ENCODE results near the gene PSTPIP1. TPM values are rescaled to one million over a fixed set of nuclear protein-coding genes. Genes with fewer than 3 reads are reported as not detected.
A peak's percentile ranks its signal among the peaks of the same experiment; 100 is the strongest.

The PSTPIP1 gene
- total and polyA plus RNA-seq, 2 of the 4 experiments (the other 2 are of a cell fraction) = 0.36 to 1.1 TPM

DNA sequence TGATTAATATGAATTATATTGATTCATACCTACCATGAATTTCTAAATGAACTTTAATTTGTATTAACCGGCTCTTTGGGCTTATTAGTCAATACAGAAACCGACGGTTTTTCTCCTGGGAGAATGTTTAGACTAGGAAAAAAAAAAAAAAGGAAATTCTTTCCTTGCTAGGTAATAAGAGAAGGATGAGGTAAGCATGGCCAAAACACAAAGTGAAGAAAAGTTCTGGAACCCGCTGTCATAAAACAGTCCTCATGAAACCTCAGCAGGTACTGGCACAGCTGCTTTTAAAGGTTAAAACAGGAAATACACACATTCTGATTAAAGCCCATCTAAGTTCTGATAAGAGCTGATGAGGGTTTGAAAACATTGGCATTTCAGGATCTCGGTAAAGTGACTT lies 30.8 kb upstream of the PSTPIP1 start:
- Histone ChIP-seq H2BK5ac (ENCODE audit: low read depth, low read length, poor library complexity, severe bottlenecking) (no peak overlapping the region), H2AFZ (replicated peaks; ENCODE audit: low read length, poor library complexity) (no peak overlapping the region), H2AK5ac (ENCODE audit: low read depth, low read length) (no peak overlapping the region), H2AK9ac (replicated peaks; ENCODE audit: low read depth, low read length, poor library complexity) (no peak overlapping the region), H3K36me3 (ENCODE audit: control insufficient read depth, insufficient read depth, low read length) (no peaks in the 10 kb centered on the region), H3K27me3 (ENCODE audit: control insufficient read depth, insufficient read depth, low read length) (peaks cover 39% of the 10 kb centered on the region), H2BK20ac (ENCODE audit: low read depth, low read length) (no peak overlapping the region), H3K14ac (replicated peaks; ENCODE audit: low read depth, low read length) (no peak overlapping the region), H2BK15ac (ENCODE audit: low read depth, low read length) (no peak overlapping the region), H3K79me1 (ENCODE audit: low read depth in 1 of 2, low read length in 2 of 2) (no peaks in the 10 kb centered on the region), H3K4me2 (ENCODE audit: low read depth, low read length) (no peak overlapping the region), H3K4me3 (ENCODE audit: insufficient read depth, low read depth, low read length) (no peak overlapping the region), H3K9ac (ENCODE audit: low read depth, low read length) (no peak overlapping the region), H3K18ac (ENCODE audit: low read depth, low read length) (no peak overlapping the region), H2BK120ac (ENCODE audit: low read depth, low read length) (no peak overlapping the region), H4K91ac (ENCODE audit: insufficient read depth, low read depth, low read length) (no peak overlapping the region), H3K56ac (ENCODE audit: extremely low read depth, insufficient read depth, low read length) (no peak overlapping the region), H4K8ac (ENCODE audit: low read depth in 2 of 2, low read length in 2 of 2) (no peak overlapping the region), H3K4ac (ENCODE audit: low read depth, low read length) (no peak overlapping the region), H3K4me1 (ENCODE audit: control insufficient read depth, insufficient read depth, low read length) (no peaks in the 10 kb centered on the region), H4K20me1 (ENCODE audit: insufficient read depth, low read length) (no peaks in the 10 kb centered on the region), H3K23ac (ENCODE audit: low read depth, low read length) (no peak overlapping the region), H4K5ac (ENCODE audit: low read depth, low read length) (no peak overlapping the region), H3K27ac (ENCODE audit: insufficient read depth, low read length) (no peak overlapping the region), H3K9me1 (ENCODE audit: insufficient read depth, low read length) (no peaks in the 10 kb centered on the region), H3K9me3 (ENCODE audit: control insufficient read depth, insufficient read depth, low read length) (no peaks in the 10 kb centered on the region)
- dilution Hi-C loops (cut with HindIII; ENCODE audit: low sequenced_read_pairs, unreplicated experiment) = no loop called here
- no TSS peak for BruUV-seq (replicated peaks)
- ATAC-seq (ENCODE audit: low read depth) (no peak), DNase-seq (peak; percentile 32)
- TF ChIP-seq, protein P1, sequence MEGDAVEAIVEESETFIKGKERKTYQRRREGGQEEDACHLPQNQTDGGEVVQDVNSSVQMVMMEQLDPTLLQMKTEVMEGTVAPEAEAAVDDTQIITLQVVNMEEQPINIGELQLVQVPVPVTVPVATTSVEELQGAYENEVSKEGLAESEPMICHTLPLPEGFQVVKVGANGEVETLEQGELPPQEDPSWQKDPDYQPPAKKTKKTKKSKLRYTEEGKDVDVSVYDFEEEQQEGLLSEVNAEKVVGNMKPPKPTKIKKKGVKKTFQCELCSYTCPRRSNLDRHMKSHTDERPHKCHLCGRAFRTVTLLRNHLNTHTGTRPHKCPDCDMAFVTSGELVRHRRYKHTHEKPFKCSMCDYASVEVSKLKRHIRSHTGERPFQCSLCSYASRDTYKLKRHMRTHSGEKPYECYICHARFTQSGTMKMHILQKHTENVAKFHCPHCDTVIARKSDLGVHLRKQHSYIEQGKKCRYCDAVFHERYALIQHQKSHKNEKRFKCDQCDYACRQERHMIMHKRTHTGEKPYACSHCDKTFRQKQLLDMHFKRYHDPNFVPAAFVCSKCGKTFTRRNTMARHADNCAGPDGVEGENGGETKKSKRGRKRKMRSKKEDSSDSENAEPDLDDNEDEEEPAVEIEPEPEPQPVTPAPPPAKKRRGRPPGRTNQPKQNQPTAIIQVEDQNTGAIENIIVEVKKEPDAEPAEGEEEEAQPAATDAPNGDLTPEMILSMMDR (conservative IDR thresholded peaks at IDR 0.05; ENCODE audit: low read depth, low read length) = no peak
- no peak for TF ChIP-seq MXI1 (IDR thresholded peaks at IDR 0.05; ENCODE audit: borderline replicate concordance, low read depth, low read length)
- TF ChIP-seq RFX5 (IDR thresholded peaks at IDR 0.05; ENCODE audit: low read depth, low read length) = no peak
- TF ChIP-seq, protein P2, sequence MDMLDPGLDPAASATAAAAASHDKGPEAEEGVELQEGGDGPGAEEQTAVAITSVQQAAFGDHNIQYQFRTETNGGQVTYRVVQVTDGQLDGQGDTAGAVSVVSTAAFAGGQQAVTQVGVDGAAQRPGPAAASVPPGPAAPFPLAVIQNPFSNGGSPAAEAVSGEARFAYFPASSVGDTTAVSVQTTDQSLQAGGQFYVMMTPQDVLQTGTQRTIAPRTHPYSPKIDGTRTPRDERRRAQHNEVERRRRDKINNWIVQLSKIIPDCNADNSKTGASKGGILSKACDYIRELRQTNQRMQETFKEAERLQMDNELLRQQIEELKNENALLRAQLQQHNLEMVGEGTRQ (IDR thresholded peaks at IDR 0.05; ENCODE audit: low read depth, low read length) = no peak
- TF ChIP-seq POLR2A (IDR thresholded peaks at IDR 0.05; ENCODE audit: low read depth, low read length) = no peak
- TF ChIP-seq, protein P3, sequence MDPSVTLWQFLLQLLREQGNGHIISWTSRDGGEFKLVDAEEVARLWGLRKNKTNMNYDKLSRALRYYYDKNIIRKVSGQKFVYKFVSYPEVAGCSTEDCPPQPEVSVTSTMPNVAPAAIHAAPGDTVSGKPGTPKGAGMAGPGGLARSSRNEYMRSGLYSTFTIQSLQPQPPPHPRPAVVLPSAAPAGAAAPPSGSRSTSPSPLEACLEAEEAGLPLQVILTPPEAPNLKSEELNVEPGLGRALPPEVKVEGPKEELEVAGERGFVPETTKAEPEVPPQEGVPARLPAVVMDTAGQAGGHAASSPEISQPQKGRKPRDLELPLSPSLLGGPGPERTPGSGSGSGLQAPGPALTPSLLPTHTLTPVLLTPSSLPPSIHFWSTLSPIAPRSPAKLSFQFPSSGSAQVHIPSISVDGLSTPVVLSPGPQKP (IDR thresholded peaks at IDR 0.05; ENCODE audit: borderline replicate concordance, low read depth, low read length) = no peak
- no peak for TF ChIP-seq NFE2L2 (IDR thresholded peaks at IDR 0.05; ENCODE audit: low read depth, low read length)
- TF ChIP-seq CHD1 (IDR thresholded peaks at IDR 0.05; ENCODE audit: low read depth, low read length) = no peak
- no peak for TF ChIP-seq CEBPB (IDR thresholded peaks at IDR 0.05; ENCODE audit: low read depth, low read length)
- TF ChIP-seq MAZ (IDR thresholded peaks at IDR 0.05; ENCODE audit: borderline replicate concordance, low read depth, low read length) = no peak
- TF ChIP-seq RAD21 (IDR thresholded peaks at IDR 0.05; ENCODE audit: low read length) = no peak
- TF ChIP-seq BHLHE40 (IDR thresholded peaks at IDR 0.05; ENCODE audit: low read depth, low read length) = no peak
- no peak for TF ChIP-seq MAFK (IDR thresholded peaks at IDR 0.05; ENCODE audit: low read depth, low read length)
- ChIA-PET CTCF (interaction anchor here (1.1 kb wide), 1 partner anchor 9 kb away, joined by 5 read pairs; no protein-coding TSS in a partner anchor), POLR2A (ENCODE audit: unreplicated experiment) (no interaction called here)
- no CpG with 5 or more reads among the region's 5 CpGs for WGBS, 2 experiments (ENCODE audit: extremely low coverage in 2 of 2, insufficient read length in 1 of 2)
- intact Hi-C loops (cut with micrococcal nuclease) = no loop called here
- in situ Hi-C loops (cut with MboI; ENCODE audit: low sequenced_read_pairs) = no loop called here
